GM23338 (cell line): ENCODE data around the gene CCDC197. TPM values are rescaled to one million over a fixed set of nuclear protein-coding genes. Genes with fewer than 3 reads are reported as not detected.

Source experiments
- CREB1 ChIP-seq: fragments of 250-450 bp; sonication (Bioruptor Pico); IDR thresholded peaks from 2 replicates; pipeline ENCODE4 v1.5.0; 2020; ENCODE audit warnings: low read depth, mild to moderate bottlenecking, moderate library complexity
- CTCF ChIP-seq, 2 experiments: fragments of 200-600 bp in 1 of 2; sonication (generic) in 1 of 2; conservative IDR thresholded peaks; 2 replicates each; pipeline versions ENCODE4 v1.5.1 to v1.6.1; 2016 to 2017; ENCODE audit warnings: antibody characterized with exemption in 2 of 2, low read depth in 2 of 2, mild to moderate bottlenecking in 2 of 2, moderate library complexity in 1 of 2
- ETS1 ChIP-seq: IDR thresholded peaks from 2 replicates; pipeline ENCODE4 v1.6.1; 2016; ENCODE audit warnings: antibody characterized with exemption
- JUNB ChIP-seq: IDR thresholded peaks from one replicate; pipeline ENCODE4 v1.6.1; 2016; ENCODE audit warnings: antibody characterized with exemption; ENCODE audit not compliant: unreplicated experiment
- POLR2AphosphoS5 ChIP-seq: IDR thresholded peaks from 2 replicates; pipeline ENCODE4 v1.6.1; 2016; ENCODE audit warnings: antibody characterized with exemption, low read depth
- STAT1 ChIP-seq: IDR thresholded peaks from one replicate; pipeline ENCODE4 v1.6.1; 2016; ENCODE audit warnings: antibody characterized with exemption; ENCODE audit not compliant: unreplicated experiment
- ZNF114 ChIP-seq: fragments of 250-450 bp; sonication (Bioruptor Pico); IDR thresholded peaks from 2 replicates; pipeline ENCODE4 v1.5.0; 2020; ENCODE audit warnings: mild to moderate bottlenecking, moderate library complexity
- ZNF462 ChIP-seq: fragments of 250-450 bp; sonication (Bioruptor Pico); IDR thresholded peaks from 2 replicates; pipeline ENCODE4 v1.5.0; 2020; ENCODE audit warnings: mild to moderate bottlenecking, moderate library complexity
- polyA plus RNA-seq: library from polyadenylated mRNA; unstranded; fragments of >200 nt; fragmentation: Nextera tagmentation; extraction: Ambion mirVana; gene quantifications from 2 replicates; pipeline ENCODE4 v1.2.1, GENCODE V29; 2016
- total RNA-seq: library from RNA; depleted of rRNA; stranded (reverse); fragments of >200 nt; shearing (Covaris generic); gene quantifications from 2 replicates; pipeline ENCODE4 v1.2.3, GENCODE V29; 2014

Gene CCDC197
- total and polyA plus RNA-seq, 2 experiments from 2014 or later, result not detected

- TF ChIP-seq CTCF (conservative IDR thresholded peaks at IDR 0.05; ENCODE audit: low read depth in 2 of 2) (no peak), ETS1 (no peak), ZNF462 (CRISPR knock-in tag) (no peak), ZNF114 (CRISPR knock-in tag) (no peak), STAT1 (no peak), JUNB (no peak), CREB1 (CRISPR knock-in tag) (no peak), POLR2AphosphoS5 (no peak)
Measured at GRCh38 chr14:94052662-94053061, 55.6 kb downstream of the CCDC197 start (continued).
